Measurements from ENCODE around the gene NDUFS8. TPM values are rescaled to one million over a fixed set of nuclear protein-coding genes. Genes with fewer than 3 reads are reported as not detected.

NDUFS8 gene
- total RNA-seq, 2 donors from 2014 or later, result 150 to 168 TPM

DNA sequence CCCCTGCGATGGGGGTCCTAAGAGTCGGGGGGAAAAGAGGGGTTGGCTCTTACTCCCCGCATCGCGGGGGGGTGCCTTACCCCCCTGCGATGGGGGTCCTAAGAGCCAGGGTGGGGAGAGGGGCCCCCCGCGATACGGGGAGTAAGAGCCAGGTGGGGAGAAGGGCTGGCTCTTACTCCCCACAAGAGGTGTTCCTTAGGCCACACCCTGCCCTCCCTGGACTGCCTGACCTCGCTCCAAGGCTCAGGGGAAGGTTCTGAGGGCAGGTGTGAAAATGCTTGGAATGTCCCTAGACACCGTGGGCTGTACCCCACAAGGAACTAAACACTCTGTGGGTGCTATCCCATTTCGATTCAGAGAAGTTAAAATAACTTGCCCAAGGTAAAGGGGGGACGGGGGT lies 34.4 kb upstream of the NDUFS8 start:
- Mint-ChIP-seq H3K4me3 (no peak overlapping the region), H3K9me3 (no peaks in the 10 kb centered on the region), H3K27me3 (ENCODE audit: insufficient read depth) (peaks cover 8% of the 10 kb centered on the region), H3K4me1 (no peaks in the 10 kb centered on the region), H3K27ac (no peak overlapping the region), H3K36me3 (ENCODE audit: low read depth) (peaks cover 7% of the 10 kb centered on the region)
- Histone ChIP-seq H3K9ac (ENCODE audit: extremely low read depth, low read length, poor library complexity, severe bottlenecking) (no peak overlapping the region), H3K36me3 (ENCODE audit: control insufficient read depth, insufficient read depth, low read length) (no peaks in the 10 kb centered on the region), H3K4me3 (ENCODE audit: low read length) (no peak overlapping the region), H3K27ac (ENCODE audit: low read depth, low read length) (no peak overlapping the region), H3K27me3 (ENCODE audit: control insufficient read depth, insufficient read depth, low read length, poor library complexity, severe bottlenecking) (peaks cover 3% of the 10 kb centered on the region), H3K9me3 (ENCODE audit: control insufficient read depth, low read length) (no peaks in the 10 kb centered on the region), H3K4me1 (ENCODE audit: control insufficient read depth, insufficient read depth, low read length) (no peaks in the 10 kb centered on the region)
- WGBS, 2 experiments (ENCODE audit: insufficient coverage in 1 of 2, insufficient read length in 1 of 2), result 94% methylated on average over 12 of the region's 13 CpGs; no CpG with 5 or more reads in 1 of the 2 experiments
- TF ChIP-seq, protein P1, sequence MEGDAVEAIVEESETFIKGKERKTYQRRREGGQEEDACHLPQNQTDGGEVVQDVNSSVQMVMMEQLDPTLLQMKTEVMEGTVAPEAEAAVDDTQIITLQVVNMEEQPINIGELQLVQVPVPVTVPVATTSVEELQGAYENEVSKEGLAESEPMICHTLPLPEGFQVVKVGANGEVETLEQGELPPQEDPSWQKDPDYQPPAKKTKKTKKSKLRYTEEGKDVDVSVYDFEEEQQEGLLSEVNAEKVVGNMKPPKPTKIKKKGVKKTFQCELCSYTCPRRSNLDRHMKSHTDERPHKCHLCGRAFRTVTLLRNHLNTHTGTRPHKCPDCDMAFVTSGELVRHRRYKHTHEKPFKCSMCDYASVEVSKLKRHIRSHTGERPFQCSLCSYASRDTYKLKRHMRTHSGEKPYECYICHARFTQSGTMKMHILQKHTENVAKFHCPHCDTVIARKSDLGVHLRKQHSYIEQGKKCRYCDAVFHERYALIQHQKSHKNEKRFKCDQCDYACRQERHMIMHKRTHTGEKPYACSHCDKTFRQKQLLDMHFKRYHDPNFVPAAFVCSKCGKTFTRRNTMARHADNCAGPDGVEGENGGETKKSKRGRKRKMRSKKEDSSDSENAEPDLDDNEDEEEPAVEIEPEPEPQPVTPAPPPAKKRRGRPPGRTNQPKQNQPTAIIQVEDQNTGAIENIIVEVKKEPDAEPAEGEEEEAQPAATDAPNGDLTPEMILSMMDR (conservative IDR thresholded peaks at IDR 0.05), result no peak
- DNase-seq, result peak; percentile 37

DNA sequence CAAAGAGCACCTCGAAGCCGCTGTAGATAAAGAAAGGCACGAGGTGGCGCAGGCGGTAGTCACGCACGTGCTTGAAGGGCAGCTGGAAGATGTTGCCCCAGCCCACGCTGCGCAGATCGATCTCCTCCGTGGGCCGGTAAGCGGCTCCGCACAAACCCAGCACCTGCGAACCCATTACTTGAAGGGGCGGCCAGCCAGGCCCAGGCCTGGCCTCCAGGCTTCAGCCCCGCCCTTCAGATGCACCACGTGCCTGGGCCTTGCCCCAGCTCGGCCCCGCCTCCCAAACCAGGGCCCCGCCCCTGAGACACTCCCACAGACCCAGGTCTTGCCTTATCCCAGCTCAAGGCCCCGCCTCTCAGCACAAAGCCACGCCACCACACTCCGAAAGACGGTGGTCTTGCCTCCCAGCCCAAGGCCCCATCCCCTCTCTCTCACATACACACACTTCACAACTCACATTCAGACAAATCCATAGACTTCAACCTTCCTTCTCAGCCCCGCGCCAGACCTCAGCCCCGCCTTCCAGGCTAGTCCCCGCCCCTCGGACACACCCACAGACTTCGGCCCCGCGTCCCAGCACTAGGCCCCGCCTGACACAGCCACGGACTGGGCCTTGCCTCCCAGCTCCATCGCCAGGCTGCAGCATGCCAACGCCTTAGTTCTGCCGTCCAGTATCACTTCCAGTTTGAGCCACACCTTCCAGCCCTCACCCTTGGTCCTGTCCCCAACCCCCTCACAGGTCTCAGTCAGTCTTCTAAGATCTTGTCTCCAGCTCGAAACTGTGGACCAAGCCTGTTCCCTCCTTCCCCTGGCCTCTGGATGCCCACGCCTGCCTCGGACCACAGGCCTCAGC lies 33.6 kb upstream of the NDUFS8 start:
- peak overlapping the region; percentile 70 for H3K27ac Mint-ChIP-seq
- H3K9ac ChIP-seq (ENCODE audit: extremely low read depth, low read length, poor library complexity, severe bottlenecking), result no peak overlapping the region
- no peaks in the 10 kb centered on the region for H3K4me1 ChIP-seq (ENCODE audit: control insufficient read depth, insufficient read depth, low read length)
- H3K4me3 Mint-ChIP-seq, result peak overlapping the region; percentile 54
- no peaks in the 10 kb centered on the region for H3K36me3 ChIP-seq (ENCODE audit: control insufficient read depth, insufficient read depth, low read length)
- TF ChIP-seq, protein P1 (conservative IDR thresholded peaks at IDR 0.05), result no peak
- H3K9me3 Mint-ChIP-seq, result no peaks in the 10 kb centered on the region
- H3K27ac ChIP-seq (ENCODE audit: low read depth, low read length), result no peak overlapping the region
- peaks cover 7% of the 10 kb centered on the region for H3K36me3 Mint-ChIP-seq (ENCODE audit: low read depth)
- H3K4me3 ChIP-seq (ENCODE audit: low read length), result no peak overlapping the region
- WGBS, 2 experiments (ENCODE audit: insufficient coverage in 1 of 2, insufficient read length in 1 of 2), result 83 to 88% methylated on average over 30 to 41 of the region's 41 CpGs
- H3K9me3 ChIP-seq (ENCODE audit: control insufficient read depth, low read length), result no peaks in the 10 kb centered on the region
- no peaks in the 10 kb centered on the region for H3K4me1 Mint-ChIP-seq
- no peaks in the 10 kb centered on the region for H3K27me3 ChIP-seq (ENCODE audit: control insufficient read depth, insufficient read depth, low read length, poor library complexity, severe bottlenecking)
- DNase-seq, result peak; percentile 98
- H3K27me3 Mint-ChIP-seq (ENCODE audit: insufficient read depth), result peaks cover 6% of the 10 kb centered on the region

DNA sequence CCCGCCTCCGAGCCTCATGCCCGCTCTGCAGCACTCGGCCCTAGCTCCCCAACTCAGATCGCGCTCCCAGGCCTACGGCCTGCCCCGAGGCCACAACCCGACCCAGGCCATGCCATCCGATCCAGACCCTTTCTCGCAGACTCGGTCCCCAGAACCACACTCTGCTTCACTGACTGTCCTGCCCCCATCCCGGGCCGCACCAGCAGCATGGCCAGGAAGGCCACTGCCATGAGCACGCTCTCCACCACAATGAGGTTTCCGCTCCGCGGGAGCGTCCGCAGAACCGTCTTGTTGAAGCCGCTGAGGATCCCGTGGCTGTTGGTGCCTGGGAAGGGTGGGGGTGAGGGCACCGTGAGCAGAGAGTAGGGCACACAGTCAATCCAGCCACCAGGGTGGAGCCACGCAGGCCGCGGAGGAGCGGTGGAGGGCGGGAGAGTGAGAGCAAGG lies 33.0 kb upstream of the NDUFS8 start:
- Histone ChIP-seq H3K9ac (ENCODE audit: extremely low read depth, low read length, poor library complexity, severe bottlenecking) (no peak overlapping the region), H3K4me3 (ENCODE audit: low read length) (no peak overlapping the region), H3K27ac (ENCODE audit: low read depth, low read length) (no peak overlapping the region), H3K27me3 (ENCODE audit: control insufficient read depth, insufficient read depth, low read length, poor library complexity, severe bottlenecking) (peaks cover 4% of the 10 kb centered on the region), H3K4me1 (ENCODE audit: control insufficient read depth, insufficient read depth, low read length) (no peaks in the 10 kb centered on the region), H3K9me3 (ENCODE audit: control insufficient read depth, low read length) (no peaks in the 10 kb centered on the region), H3K36me3 (ENCODE audit: control insufficient read depth, insufficient read depth, low read length) (no peaks in the 10 kb centered on the region)
- no peak overlapping the region for H3K4me3 Mint-ChIP-seq
- TF ChIP-seq, protein P1 (conservative IDR thresholded peaks at IDR 0.05), result no peak
- H3K27ac Mint-ChIP-seq, result no peak overlapping the region
- no peaks in the 10 kb centered on the region for H3K9me3 Mint-ChIP-seq
- 96 to 97% methylated on average over 11 to 29 of the region's 29 CpGs for WGBS, 2 experiments (ENCODE audit: insufficient coverage in 1 of 2, insufficient read length in 1 of 2)
- H3K36me3 Mint-ChIP-seq (ENCODE audit: low read depth), result peaks cover 10% of the 10 kb centered on the region
- H3K27me3 Mint-ChIP-seq (ENCODE audit: insufficient read depth), result peaks cover 5% of the 10 kb centered on the region
- DNase-seq, result no peak
- no peaks in the 10 kb centered on the region for H3K4me1 Mint-ChIP-seq
